Ishikawa (cell line): ENCODE measurements around the gene PCNX3.

Experiments
- CEBPB ChIP-seq: IDR thresholded peaks from 2 replicates; pipeline ENCODE4 v1.6.1; 2012
- CREB1 ChIP-seq: IDR thresholded peaks from 2 replicates; pipeline ENCODE4 v1.6.1; 2012; ENCODE audit warnings: low read depth
- EGR1 ChIP-seq: IDR thresholded peaks from 2 replicates; pipeline ENCODE4 v1.6.1; 2012
- EP300 ChIP-seq: IDR thresholded peaks from 2 replicates; pipeline ENCODE4 v1.6.1; 2012; ENCODE audit warnings: borderline replicate concordance
- FOXM1 ChIP-seq: IDR thresholded peaks from 2 replicates; pipeline ENCODE4 v1.6.1; 2012; ENCODE audit warnings: low read depth, borderline replicate concordance
- NFIC ChIP-seq: IDR thresholded peaks from 2 replicates; pipeline ENCODE4 v1.6.1; 2012
- RAD21 ChIP-seq: IDR thresholded peaks from 2 replicates; pipeline ENCODE4 v1.6.1; 2012; ENCODE audit warnings: low read depth
- TAF1 ChIP-seq: IDR thresholded peaks from 2 replicates; pipeline ENCODE4 v1.6.1; 2012; ENCODE audit warnings: low read depth, mild to moderate bottlenecking
- TCF12 ChIP-seq: IDR thresholded peaks from 2 replicates; pipeline ENCODE4 v1.6.1; 2012; ENCODE audit warnings: low read depth
- TEAD4 ChIP-seq: IDR thresholded peaks from 2 replicates; pipeline ENCODE4 v1.6.1; 2012
- USF1 ChIP-seq: IDR thresholded peaks from 2 replicates; pipeline ENCODE4 v1.6.1; 2012
- YY1 ChIP-seq: IDR thresholded peaks from 2 replicates; pipeline ENCODE4 v1.6.1; 2012; ENCODE audit warnings: low read depth
- ZBTB7A ChIP-seq: IDR thresholded peaks from 2 replicates; pipeline ENCODE4 v1.6.1; 2012; ENCODE audit warnings: low read depth
- TF ChIP-seq, protein P1 (sequence below): IDR thresholded peaks from 2 replicates; pipeline ENCODE4 v1.6.1; 2012
- TF ChIP-seq, protein P2 (sequence below): IDR thresholded peaks from 2 replicates; pipeline ENCODE4 v1.6.1; 2012; ENCODE audit warnings: low read depth, mild to moderate bottlenecking

The PCNX3 gene

GRCh38 chr11:65629579-65629978 is 14.0 kb downstream of the PCNX3 start:
- no peak for TF ChIP-seq TCF12
- no peak for TF ChIP-seq EP300
- no peak for TF ChIP-seq YY1
- TF ChIP-seq CREB1, result no peak
- no peak for TF ChIP-seq RAD21
- TF ChIP-seq ZBTB7A, result no peak

GRCh38 chr11:65630215-65630614 is 14.6 kb downstream of the PCNX3 start:
- TF ChIP-seq NFIC (no peak), TCF12 (no peak), RAD21 (no peak), TAF1 (no peak), CEBPB (no peak), CREB1 (no peak), USF1 (no peak), YY1 (no peak), ZBTB7A (no peak), EGR1 (no peak), FOXM1 (no peak), EP300 (no peak), TEAD4 (no peak)
- TF ChIP-seq, protein P1, sequence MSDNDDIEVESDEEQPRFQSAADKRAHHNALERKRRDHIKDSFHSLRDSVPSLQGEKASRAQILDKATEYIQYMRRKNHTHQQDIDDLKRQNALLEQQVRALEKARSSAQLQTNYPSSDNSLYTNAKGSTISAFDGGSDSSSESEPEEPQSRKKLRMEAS, result no peak
- TF ChIP-seq, protein P2, sequence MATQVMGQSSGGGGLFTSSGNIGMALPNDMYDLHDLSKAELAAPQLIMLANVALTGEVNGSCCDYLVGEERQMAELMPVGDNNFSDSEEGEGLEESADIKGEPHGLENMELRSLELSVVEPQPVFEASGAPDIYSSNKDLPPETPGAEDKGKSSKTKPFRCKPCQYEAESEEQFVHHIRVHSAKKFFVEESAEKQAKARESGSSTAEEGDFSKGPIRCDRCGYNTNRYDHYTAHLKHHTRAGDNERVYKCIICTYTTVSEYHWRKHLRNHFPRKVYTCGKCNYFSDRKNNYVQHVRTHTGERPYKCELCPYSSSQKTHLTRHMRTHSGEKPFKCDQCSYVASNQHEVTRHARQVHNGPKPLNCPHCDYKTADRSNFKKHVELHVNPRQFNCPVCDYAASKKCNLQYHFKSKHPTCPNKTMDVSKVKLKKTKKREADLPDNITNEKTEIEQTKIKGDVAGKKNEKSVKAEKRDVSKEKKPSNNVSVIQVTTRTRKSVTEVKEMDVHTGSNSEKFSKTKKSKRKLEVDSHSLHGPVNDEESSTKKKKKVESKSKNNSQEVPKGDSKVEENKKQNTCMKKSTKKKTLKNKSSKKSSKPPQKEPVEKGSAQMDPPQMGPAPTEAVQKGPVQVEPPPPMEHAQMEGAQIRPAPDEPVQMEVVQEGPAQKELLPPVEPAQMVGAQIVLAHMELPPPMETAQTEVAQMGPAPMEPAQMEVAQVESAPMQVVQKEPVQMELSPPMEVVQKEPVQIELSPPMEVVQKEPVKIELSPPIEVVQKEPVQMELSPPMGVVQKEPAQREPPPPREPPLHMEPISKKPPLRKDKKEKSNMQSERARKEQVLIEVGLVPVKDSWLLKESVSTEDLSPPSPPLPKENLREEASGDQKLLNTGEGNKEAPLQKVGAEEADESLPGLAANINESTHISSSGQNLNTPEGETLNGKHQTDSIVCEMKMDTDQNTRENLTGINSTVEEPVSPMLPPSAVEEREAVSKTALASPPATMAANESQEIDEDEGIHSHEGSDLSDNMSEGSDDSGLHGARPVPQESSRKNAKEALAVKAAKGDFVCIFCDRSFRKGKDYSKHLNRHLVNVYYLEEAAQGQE, result no peak

DNA sequence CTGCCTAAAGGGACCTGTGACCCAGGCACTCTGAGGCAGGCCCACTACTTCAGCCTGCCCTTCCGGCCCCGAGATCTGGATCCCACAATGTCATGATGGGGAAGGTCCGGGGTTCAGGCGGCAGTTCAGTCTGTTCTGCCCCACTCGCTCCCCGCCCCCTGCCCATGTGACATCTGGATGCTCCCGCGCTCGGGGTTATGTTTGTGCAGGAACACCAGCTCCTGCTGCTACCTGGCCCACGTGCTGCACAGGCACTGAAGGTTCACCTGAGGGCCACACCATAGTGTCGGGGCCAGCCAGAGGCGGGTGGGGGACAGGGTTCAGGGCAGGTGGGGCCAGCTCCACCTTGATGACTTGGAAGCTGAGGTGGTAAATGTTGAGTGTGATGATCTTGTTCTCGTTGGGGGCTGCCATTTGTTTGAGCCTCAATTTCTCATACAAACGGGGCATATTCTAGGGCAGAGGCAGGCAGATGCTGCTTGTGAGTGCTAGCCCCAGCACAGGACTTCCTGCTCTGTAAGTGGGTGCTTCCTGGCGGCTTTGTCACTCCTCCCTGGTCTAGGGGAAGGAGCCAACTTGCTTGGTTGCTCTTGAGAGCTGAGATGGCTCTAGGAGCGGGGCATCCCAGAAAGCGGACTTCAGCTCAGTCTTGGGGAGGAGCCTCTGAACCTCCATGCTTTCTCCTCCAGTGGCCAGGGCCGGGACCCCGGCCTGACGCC is 18.0 kb downstream of the PCNX3 start:
- TF ChIP-seq CREB1 (no peak), RAD21 (no peak), EGR1 (no peak), NFIC (no peak), FOXM1 (no peak), TCF12 (no peak), TAF1 (no peak), CEBPB (no peak)
- TF ChIP-seq, protein P1, result no peak

DNA sequence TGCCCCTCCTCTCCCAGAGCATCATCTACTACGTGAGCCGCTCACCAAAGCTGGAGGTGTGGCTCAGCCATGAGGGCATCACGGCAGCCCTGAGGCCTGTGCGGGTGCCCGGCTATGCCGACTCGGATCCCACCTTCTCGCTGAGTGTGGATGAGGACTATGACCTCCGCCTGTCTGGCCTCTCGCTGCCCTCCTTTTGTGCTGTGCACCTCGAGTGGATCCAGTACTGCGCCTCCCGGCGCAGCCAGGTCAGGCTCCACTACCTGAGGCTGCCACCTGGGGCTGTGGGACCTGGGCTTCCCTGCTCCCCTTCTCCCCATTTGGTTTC is 18.5 kb downstream of the PCNX3 start:
- no peak for TF ChIP-seq EP300
- TF ChIP-seq TAF1, result no peak
- no peak for TF ChIP-seq RAD21
- no peak for TF ChIP-seq CEBPB

DNA sequence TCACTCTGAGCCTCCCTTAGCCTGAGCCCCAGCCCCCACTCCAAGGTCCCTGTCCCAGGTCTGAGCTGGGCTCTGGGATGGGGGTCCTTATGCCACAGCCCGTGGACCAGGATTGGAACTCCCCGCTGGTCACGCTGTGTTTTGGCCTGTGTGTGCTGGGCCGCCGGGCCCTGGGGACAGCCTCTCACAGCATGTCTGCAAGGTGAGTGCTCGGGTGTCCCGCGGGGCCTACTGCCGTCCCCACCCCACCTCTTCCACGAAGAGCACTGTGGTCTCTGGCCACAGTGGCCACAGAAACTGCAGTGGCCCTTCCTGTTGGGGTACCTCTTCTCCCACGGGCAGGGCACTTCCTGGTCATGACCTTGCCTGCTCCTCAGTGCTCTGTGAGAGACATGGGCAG is 18.9 kb downstream of the PCNX3 start:
- TF ChIP-seq, protein P2, result no peak
- TF ChIP-seq TCF12 (no peak), RAD21 (no peak), USF1 (no peak), TEAD4 (no peak)

DNA sequence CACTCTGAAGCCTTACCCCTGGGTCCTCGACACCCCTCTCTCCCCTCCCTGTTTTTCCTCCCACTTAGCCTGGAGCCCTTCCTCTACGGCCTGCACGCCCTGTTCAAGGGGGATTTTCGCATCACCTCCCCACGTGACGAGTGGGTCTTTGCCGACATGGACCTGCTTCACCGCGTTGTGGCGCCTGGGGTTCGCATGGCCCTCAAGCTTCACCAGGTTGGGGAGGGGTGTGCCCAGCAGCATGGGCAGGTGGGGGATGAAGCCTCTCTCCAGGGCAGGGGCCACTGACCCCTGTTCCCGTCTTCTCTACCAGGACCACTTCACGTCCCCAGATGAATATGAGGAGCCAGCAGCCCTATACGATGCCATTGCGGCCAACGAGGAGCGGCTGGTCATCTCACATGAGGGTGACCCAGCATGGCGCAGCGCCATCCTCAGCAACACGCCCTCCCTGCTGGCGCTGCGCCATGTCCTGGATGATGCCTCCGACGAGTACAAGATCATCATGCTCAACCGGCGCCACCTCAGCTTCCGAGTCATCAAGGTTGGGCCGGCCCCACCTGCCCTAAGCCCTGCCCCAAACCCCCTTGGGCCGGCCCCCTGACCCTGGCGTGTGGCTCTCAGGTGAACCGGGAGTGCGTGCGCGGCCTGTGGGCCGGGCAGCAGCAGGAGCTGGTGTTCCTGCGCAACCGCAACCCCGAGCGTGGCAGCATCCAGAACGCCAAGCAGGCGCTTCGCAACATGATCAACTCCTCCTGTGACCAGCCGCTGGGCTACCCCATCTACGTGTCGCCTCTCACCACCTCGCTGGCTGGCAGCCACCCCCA is 19.5 kb downstream of the PCNX3 start:
- no peak for TF ChIP-seq NFIC
- no peak for TF ChIP-seq CEBPB
- TF ChIP-seq YY1, result no peak
- TF ChIP-seq EP300, result no peak
- TF ChIP-seq, protein P1, result no peak
